HG03060 (cell line): ENCODE measurements around the gene TEKT2.

Experiments used
- ATAC-seq: cut with Tn5 transposase; IDR thresholded peaks from one replicate; pipeline ENCODE4 v1.9.1; 2021; ENCODE audit warnings: low read depth, moderate number of reproducible peaks; ENCODE audit not compliant: unreplicated experiment

Gene TEKT2, protein sequence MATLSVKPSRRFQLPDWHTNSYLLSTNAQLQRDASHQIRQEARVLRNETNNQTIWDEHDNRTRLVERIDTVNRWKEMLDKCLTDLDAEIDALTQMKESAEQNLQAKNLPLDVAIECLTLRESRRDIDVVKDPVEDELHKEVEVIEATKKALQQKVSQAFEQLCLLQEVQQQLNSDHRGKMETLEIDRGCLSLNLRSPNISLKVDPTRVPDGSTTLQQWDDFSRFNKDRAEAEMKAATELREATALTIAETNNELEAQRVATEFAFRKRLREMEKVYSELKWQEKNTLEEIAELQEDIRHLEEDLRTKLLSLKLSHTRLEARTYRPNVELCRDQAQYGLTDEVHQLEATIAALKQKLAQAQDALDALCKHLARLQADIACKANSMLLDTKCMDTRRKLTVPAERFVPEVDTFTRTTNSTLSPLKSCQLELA

DNA sequence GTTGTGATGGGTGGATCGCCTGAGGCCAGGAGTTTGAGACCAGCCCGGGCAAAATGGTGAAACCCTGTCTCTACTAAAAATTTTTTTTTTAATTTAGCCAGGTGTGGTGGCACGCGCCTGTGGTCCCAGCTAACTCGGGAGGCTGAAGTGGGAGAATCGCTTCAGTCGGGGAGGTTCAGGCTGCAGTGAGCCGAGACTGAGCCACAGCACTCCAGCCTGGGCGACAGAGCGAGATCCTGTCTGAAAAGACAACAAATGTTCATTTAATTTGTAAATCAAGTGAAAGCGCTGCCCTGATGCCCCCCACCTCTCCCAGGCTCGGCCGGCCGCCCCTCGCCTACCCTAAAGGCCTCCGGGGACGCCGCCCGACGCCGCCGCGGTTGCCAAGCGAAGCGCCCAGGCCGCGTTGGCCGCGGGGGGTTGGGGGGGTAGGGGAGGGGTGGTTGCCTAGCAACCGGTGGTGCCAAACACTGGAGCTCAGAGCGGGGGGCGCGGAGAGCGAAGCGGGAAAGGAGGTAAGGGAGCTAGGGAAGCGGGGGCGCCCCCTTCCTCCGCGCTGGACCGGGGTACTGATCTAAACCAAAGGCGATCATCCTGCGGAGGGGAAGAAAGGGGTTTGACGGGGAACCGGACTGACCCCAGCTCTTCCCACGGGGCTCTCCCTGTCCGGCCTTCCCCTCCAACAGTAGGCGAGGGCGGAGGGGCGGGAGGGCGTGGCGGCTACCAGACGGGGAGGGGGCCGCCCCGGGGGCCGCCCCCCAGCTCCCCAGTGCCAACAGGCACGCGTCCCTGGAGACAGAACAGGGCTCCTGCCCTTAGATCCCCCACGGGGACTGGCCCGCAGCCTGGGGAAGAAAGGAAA is at the start of gene TEKT2:
TSS of gene TEKT2 (plus strand) at position 460 of the 862 bp plus-strand sequence. CDS start 828 bp downstream, outside the sequence.
- no peak for ATAC-seq

DNA sequence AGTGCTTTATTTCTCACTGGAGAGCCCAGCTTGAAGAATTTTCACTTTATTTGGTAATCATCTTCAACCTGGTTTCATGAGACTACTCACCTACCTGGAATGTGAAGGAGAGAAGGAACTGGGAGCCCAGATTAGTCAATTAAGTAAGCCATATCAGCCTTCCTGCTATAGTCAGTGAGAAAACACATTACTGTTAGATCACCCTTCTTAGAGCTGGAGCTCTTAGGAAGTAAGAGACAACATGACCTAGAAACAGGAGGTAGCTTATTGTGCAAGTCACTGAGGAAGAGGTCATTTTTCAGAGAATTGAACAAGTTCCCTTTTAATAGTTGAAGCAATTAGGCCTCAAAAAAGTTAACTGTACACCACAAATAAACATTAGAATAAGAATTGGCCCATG is 49.2 kb upstream of the TEKT2 start:
- no peak for ATAC-seq

DNA sequence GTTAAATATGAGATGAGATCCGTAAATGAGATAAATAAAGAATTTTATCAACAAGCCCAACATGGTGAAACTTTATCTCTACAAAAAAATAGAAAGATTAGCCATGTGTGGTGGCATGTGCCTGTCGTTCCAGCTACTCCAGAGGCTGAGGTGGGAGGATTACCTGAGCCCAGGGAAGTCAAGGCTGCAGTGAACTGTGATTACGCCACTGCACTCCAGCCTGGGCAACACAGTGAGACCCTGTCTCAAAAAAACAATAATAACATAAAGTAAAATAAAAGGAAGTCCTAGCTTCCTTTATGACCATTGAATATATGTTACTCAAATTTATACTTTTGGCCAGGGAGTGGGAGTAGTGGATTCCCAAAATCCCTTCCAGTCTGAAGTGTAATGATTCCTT is 48.7 kb upstream of the TEKT2 start:
- no peak for ATAC-seq

DNA sequence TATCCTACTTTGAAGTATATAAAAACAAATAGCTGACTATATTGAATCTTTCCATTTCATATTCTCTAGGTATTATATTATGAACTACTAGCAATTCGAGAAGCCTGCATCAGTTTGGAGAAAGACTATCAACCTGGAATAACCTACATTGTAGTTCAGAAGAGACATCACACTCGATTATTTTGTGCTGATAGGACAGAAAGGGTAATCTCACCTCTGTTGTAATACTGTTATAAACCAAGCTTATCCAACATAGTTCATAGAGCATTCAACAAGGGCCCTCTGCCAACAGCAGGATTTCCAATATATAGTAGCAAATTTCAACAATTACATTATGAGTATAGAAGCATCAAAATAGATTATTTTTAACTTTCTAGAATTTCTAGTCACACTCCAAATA is 43.7 kb upstream of the TEKT2 start:
- ATAC-seq: no peak

DNA sequence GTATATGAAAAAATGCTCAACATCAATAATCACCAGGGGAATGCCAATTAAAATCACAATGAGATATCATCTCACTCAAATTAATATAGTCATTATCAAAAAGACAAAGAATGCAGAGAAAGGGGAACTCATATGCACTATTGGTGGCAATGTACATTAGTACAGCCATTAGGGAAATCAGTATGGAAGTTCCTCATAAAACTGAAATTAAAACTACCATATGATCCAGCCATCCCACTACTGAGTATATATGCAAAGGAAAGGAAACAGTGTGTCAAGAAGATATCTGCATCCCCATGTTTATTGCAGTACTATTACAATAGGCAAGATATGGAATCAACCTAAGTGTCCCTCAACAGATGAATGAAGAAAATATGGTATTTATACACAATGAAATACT is 32.1 kb upstream of the TEKT2 start:
- no peak for ATAC-seq

DNA sequence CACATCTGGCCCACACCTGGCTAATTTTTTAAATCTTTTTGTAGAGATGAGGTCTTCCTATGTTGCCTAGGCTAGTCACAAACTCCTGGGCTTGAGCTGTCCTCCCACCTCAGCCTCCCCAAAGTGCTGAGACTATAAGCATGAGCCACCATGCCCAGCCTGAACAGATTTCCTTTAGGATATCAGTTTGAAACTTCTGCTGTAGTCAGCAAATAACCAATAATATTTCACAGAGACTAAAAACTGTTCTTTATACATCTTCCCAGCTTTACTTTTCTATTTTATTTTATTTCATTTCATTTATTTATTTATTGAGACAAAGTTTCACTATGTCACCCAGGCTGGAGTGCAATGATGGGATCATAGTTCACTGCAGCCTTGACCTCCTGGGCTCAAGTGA is 29.9 kb upstream of the TEKT2 start:
- no peak for ATAC-seq

DNA sequence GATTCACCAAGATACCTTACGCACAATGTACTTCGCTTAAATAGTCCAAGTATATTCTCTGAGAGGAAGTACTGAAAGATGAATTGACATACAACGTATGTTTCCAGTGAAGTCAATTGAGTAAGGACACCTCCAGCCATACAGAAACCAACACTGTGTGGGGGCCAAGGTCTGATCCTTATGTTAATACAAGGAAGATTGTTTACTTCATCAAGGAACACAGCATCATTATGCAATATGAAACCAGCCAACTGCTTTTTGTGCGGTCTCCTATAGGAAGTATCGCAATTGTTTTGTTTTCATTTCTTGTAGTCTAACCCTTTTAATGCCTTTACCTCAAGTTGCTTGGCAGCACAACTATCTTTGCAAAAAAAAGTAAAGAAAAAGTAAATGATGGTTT is 28.2 kb upstream of the TEKT2 start:
- no peak for ATAC-seq

DNA sequence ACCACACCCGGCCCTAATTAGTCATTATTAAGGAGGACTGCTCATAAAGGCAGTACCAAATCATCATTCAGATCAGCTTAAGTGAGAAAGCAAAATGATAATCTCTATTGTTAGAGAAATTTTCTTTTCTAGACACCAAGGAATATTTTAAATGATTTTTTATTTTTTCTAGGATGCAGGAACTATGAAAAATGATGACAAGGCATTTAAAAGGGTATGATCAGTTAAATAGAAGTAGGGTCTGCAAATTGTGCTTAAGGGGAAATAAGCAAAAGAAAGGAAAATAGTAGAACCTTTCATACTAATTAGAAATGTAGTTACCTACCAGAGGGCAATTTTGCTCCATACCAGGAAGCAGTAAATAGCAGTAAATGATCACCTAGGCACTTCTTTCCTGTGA is 21.6 kb upstream of the TEKT2 start:
- no peak for ATAC-seq

DNA sequence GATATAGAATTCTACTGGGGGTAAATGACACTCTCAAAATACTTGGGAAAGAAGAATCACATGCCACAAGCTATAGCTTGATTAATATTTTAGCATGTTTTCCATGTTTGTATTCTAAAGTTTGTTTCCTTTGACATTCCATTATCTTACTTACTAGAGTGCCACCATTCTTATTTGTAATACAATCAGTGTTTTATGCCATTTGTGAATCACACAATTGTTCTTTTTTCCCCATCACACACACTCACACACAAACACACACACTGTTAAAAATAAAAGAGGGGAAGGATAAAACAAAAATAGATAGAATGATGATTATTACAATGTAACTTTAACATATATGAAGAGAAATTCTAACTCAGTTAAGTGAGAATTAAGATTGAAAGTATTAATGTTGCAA is 16.0 kb upstream of the TEKT2 start:
- no peak for ATAC-seq

DNA sequence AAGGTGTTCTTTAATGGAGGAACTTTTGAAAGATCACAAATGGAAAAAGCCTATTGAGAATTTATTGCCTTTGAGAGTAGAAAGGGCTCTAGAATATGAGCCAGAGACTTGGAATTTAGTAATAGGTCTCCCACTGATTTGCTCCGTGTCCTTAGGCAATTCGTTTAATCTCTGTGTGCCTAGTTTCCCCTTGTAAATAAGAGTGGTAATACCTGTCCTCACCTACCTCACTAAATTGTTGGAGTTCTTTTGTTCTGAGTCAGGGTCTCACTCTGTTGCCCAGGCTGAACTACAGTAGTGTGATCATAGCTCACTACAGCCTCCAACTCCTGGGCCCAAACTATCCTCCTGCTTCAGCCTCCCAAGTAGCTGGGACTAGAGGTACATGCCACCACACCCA is 15.0 kb upstream of the TEKT2 start:
- ATAC-seq: no peak

DNA sequence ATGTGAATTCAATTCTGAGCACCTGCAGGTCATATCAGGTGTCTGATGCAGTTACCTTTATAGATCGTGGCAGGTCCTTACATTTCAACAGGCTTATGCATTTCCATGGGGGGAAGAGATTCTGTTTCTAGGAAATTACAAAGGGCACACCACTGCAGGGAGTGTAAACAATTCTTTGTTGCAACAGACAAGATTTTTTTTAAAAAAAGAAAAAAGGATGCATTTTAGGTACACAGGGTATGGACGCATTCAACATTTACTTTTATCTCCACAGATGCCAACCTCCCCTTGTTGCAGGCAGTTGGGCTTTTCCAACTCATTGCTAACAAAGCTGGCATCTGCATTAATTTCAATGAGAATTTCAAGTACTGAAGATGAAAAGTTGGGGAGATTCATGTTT is 13.5 kb upstream of the TEKT2 start:
- no peak for ATAC-seq

DNA sequence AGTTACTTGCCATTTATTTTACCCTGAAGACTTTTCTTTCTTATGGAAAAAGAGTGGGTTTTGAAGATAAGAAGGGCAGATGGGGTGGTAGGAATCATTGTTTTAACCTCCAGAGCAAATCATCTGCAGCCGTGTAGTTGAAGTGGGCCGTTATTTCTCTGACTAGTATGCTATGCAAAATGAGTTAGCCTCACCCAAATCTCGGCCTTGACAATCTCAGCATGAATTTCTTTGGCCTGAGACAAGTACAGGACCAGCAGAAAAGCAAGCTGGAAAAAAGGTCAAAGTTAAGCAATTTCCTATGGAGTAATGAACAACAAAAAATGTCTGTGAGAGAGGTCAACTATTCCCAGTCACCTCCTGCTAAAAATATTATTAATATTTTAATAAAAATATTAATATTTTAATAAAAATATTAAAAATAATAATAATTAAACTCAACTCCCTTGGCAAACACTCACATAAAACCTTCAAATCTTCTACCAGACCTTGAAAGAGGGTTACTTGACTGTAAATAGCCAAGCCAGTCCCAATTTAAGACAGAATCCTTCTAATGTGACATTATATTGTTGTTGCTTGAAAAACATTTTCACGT is 6.8 kb upstream of the TEKT2 start:
- ATAC-seq: no peak

DNA sequence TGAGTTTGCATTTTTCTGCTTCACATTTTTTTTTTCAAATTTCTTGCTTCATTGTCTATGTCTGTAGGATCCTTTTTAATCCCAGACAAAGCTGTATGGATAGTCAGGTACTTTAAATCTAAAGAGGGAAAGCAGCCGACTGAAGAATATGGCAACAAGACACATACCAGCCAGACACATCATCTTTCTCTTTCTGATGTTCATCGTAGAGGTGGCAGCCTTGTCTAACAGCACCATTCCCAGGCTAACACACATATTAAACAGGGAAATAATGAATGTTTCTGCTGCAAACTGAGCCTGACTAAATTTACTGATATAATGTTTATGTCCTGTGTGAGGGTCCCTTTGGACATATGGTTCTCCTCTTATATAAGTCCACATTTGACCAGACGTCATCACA is 3.7 kb upstream of the TEKT2 start:
- no peak for ATAC-seq

DNA sequence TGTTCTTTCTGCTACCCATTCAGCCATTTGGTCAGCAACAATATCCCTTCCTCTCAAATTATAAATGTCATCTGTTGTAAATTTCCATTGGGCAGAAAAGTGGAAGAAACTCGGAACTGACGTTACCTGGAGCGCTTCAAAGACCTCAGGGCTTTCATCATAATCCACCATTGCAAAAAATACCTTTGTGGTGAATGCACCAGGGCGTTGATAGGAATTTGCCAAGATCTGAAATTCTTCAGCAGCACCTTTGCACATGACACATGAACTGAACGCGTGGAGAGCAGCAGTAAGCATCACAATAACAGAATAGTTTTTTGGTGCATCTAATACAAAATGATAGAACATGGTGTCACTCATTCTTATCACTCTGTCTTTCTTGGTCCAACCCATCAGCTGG is 3.1 kb upstream of the TEKT2 start:
- ATAC-seq: no peak

DNA sequence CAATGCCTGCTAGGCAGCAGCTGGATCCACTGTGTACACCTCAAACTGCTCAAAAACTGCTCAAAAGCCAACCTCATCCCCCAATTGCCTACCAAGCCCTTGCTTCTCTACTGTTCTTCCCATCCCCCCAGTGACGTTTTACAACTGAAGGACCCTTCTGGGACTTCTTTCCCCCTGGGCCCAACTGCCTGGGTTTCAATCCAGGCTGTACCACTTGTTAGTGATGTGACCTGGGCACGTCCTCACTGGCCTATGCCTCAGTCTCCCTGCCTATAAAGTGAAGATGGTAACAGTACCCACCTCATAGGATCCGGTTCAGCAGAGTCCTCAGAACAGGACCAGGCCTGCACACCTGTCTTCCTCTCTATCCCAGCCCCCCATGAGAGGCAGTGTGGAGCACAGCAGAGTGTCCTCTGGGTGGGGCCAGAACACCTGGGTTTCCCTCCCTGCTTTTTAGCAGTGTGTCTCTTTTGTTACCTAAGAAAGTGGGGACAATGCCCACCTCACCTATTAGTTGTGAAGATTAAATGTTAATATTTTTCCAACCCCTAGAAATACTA is 1.9 kb upstream of the TEKT2 start:
- no peak for ATAC-seq

DNA sequence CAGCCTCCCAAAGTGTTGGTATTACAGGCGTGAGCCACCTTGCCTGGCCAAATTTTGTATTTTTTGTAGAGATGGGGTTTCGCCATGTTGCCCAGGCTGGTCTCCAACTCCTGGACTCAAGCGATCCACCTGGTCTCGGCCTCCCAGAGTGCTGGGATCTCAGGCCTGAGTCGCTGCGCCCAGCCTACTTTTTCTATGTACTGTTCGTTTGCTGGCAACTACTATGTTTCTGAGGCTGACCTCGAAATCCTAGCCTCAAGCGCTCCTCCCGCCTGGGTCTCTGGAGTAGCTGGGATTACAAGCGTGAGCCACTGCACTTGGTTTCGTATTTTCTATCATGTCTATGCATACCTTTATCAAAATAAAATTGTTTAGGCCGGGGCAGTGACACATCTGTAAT is 675 bp upstream of the TEKT2 start:
- ATAC-seq: no peak

DNA sequence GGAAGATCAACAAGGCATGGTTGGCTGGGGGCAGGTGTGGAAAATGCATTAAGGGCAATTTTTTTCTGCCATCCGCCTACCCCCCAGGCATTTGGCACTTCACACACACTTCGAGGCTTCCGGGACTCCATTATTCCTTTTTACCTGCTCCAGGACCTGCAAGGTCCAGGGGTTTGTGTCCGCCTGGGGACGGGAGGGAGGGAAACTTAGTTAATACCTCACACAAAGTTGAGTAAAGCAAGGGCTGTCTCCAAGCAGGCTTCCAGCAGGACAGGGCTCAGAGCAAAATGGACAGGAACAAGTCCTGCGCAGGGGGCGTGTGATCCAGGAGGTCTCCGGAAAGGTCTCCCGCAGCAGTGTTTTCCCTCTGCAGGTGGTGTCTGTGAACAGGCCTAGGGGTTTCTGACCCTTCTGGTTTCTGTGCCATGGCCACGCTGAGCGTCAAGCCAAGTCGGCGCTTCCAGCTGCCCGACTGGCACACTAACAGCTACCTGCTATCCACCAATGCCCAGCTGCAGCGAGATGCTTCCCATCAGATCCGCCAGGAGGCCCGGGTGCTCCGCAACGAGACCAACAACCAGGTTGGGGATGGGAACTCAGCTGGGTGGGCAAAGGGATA is 712 bp downstream of the TEKT2 start:
- no peak for ATAC-seq

DNA sequence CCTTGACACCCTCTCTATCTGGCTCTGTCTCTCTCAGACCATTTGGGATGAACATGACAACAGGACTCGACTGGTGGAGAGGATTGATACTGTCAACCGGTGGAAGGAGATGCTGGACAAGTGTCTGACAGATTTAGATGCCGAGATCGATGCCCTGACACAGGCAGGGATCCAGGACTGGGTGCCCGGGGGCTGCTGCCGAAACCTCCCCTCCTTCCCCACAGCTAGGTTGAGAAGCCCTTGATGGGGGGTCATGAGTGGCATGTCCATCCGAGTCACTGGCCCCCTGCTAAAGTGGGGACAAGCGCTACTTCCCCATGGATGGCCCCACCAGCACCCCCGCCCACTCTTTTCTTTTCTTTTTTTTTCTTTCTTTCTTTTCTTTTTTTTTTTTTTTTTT is 1.2 kb downstream of the TEKT2 start:
- no peak for ATAC-seq

DNA sequence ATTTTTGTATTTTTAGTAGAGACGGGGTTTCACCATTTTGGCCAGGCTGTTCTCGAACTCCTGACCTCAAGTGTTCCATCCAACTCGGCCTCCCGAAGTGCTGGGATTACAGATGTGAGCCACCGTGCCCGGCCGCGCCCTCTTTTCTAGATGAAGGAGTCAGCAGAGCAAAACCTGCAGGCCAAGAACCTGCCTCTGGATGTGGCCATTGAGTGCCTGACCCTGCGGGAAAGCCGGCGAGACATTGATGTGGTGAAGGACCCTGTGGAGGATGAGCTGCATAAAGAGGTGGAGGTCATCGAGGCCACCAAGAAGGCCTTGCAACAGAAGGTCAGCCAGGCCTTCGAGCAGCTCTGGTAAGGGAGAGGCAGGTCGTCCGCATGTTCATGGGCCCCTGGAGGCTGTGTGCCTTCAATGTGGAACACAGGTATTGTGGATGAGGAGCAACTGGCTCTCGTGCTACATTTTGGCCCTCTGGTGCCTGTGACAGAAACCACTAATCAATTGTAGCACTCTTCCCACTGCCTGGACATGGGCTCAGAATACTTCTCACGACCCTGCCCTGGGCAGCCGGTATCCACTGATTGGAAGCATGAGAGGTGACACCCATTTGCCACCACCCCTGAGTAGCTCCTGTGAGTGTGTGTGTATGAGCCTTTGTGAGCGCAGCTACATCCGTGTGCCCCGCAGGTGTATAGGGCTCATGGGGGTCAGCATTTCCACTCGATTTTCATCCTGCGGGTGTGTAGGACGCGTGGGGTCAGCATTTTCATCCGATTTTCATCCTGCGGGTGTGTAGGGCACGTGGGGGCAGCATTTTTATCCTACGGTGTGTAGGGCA is 2.0 kb downstream of the TEKT2 start:
- ATAC-seq: no peak
